ENCODE measurements around the gene IFT20.

- TF ChIP-seq ZNF430 (CRISPR knock-in tag; IDR thresholded peaks at IDR 0.05) (no peak), CTCF (CRISPR knock-in tag; IDR thresholded peaks at IDR 0.05) (no peak), POLR2A (IDR thresholded peaks at IDR 0.05; ENCODE audit: insufficient read depth in 1 of 2, low read depth in 2 of 2, low read length in 2 of 2) (no peak), NBN (conservative IDR thresholded peaks at IDR 0.05) (no peak)
Measured at GRCh38 chr17:28285965-28286364, 49.3 kb downstream of the IFT20 start.

Measured in HepG2 (cell line).